Ectodermal cell (in vitro differentiated cells): ENCODE data around the gene ANKRD35.

Experiments
- H3K27ac ChIP-seq: 2 replicates; pipeline ENCODE4 v1.7.0; 2013; ENCODE audit warnings: mild to moderate bottlenecking, low read depth, low read length; ENCODE audit not compliant: insufficient read depth, poor library complexity, severe bottlenecking
- H3K27me3 ChIP-seq: 2 replicates; pipeline ENCODE4 v1.7.0; 2013; ENCODE audit warnings: mild to moderate bottlenecking, low read length; ENCODE audit not compliant: insufficient read depth, control insufficient read depth, poor library complexity, severe bottlenecking
- H3K36me3 ChIP-seq: one replicate; pipeline ENCODE4 v1.7.0; 2013; ENCODE audit warnings: low read length; ENCODE audit not compliant: control insufficient read depth, insufficient read depth
- H3K4me1 ChIP-seq: one replicate; pipeline ENCODE4 v1.7.0; 2013; ENCODE audit warnings: low read length; ENCODE audit not compliant: control insufficient read depth, insufficient read depth
- H3K4me3 ChIP-seq: 2 replicates; pipeline ENCODE4 v1.7.0; 2013; ENCODE audit warnings: low read depth, low read length, control low read depth; ENCODE audit not compliant: insufficient read depth
- H3K9me3 ChIP-seq: 2 replicates; pipeline ENCODE4 v1.7.0; 2013; ENCODE audit warnings: mild to moderate bottlenecking, low read length, moderate library complexity; ENCODE audit not compliant: control insufficient read depth
- WGBS, 2 experiments: methylation state at CpG; one replicate each; pipeline ENCODE4 v1.1.7; 2013; ENCODE audit warnings: missing lambda C conversion rate in 2 of 2; 5-methylcytosine and 5-hydroxymethylcytosine counted together

ANKRD35 gene

GRCh38 chr1:145858238-145858900 lies 27.3 kb downstream of the ANKRD35 start:
- WGBS, 2 experiments: 0% methylated on average over 34 to 35 of the region's 35 CpGs
- no peak overlapping the region for H3K27ac ChIP-seq
- H3K9me3 ChIP-seq: no peaks in the 10 kb centered on the region
- peak overlapping the region; percentile 90 for H3K4me3 ChIP-seq
- H3K4me1 ChIP-seq: no peaks in the 10 kb centered on the region
- peaks cover 32% of the 10 kb centered on the region for H3K36me3 ChIP-seq
- no peaks in the 10 kb centered on the region for H3K27me3 ChIP-seq

DNA sequence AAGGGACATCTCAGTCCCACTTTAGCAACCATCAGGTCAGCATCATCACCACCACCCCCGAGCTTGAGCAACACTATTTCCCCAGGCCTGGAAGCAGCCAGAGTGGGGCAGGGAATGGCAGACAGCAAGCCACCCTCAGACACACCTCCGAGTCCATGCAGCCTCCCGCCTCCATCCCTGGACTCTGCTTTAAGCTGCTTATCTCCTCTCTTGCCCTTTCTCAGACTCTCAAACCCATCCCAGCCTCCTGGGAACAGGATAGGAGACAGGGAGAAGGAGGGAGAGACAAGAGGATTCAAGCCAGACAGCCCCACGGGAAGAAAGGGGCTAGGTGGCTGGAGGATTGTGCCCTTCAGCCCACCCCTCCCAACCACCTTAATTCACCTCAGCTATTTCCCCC lies 28.5 kb downstream of the ANKRD35 start:
- 79 to 100% methylated on average over 3 to 4 of the region's 4 CpGs for WGBS, 2 experiments
- Histone ChIP-seq H3K4me3 (peak overlapping the region; percentile 90), H3K36me3 (peaks cover 40% of the 10 kb centered on the region), H3K9me3 (no peaks in the 10 kb centered on the region), H3K4me1 (no peaks in the 10 kb centered on the region), H3K27ac (no peak overlapping the region), H3K27me3 (no peaks in the 10 kb centered on the region)

- no peak overlapping the region for H3K4me3 ChIP-seq
- H3K27ac ChIP-seq: no peak overlapping the region
- no peaks in the 10 kb centered on the region for H3K9me3 ChIP-seq
- 91 to 94% methylated on average over 7 of the region's 7 CpGs for WGBS, 2 experiments
- H3K27me3 ChIP-seq: no peaks in the 10 kb centered on the region
- H3K4me1 ChIP-seq: no peaks in the 10 kb centered on the region
- peaks cover 48% of the 10 kb centered on the region for H3K36me3 ChIP-seq
Measured at GRCh38 chr1:145855426-145855948, 30.2 kb downstream of the ANKRD35 start.

DNA sequence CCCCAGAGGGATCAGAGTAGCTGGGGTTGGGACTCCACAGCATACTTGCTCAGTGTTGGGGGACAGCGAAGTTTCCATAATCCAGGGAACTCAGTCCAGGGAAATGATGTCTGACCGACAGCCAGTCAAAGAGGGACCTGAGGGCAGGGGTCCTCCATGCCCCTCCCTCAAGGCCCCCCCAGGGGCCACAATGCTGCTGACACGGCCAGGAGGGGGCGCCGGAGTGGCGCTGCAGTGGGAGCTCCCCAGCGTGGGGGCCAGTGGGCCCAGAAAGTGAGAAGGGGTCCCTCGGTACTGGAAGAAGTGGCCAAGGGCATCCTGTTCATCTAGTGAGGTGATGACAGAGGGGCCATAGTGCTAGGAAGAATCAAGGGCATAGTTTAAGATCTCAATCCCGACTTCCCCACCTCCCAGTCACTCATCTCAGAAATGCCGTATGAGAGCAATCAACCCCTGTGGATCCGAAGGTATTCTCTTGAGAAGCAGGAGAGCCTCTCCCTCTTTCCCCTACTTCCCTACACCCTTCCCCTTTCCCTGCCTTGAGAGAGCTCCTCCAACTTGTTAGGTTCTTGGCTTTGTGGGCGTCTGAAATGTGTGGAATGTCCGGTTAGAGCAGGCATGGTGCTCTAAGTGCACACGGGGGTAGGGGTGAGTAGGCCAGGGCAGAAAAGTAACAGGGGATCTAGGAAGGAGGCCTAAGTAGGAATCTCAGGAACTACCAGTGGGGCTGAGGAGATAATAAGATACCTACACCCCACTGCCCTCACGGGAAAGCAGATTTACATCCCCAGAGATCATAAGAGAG lies 36.1 kb downstream of the ANKRD35 start:
- H3K36me3 ChIP-seq: peaks cover 52% of the 10 kb centered on the region
- no peak overlapping the region for H3K27ac ChIP-seq
- H3K27me3 ChIP-seq: peaks cover 8% of the 10 kb centered on the region
- 89 to 93% methylated on average over 15 of the region's 15 CpGs for WGBS, 2 experiments
- H3K4me1 ChIP-seq: no peaks in the 10 kb centered on the region
- H3K9me3 ChIP-seq: no peaks in the 10 kb centered on the region
- no peak overlapping the region for H3K4me3 ChIP-seq

DNA sequence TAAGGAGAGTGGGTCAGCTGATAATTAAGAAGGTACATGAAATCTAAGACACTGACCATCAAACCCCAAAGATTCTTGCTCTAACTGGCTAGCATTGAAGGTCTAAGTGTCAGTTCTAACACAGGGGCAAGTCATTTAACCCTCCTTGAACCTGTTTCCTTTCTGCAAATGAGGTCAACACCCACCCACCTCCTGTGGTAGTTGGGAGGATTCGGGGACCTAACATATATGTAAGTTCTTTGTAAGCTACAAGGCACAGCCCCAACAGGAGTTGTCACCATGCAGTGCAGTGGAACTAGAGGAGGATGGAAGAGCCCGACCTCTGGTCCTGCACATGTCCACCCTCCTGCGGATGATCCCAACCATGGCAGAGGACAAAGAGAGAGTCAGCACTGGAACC lies 37.8 kb downstream of the ANKRD35 start:
- Histone ChIP-seq H3K4me3 (no peak overlapping the region), H3K27ac (no peak overlapping the region), H3K4me1 (no peaks in the 10 kb centered on the region), H3K9me3 (no peaks in the 10 kb centered on the region), H3K27me3 (peaks cover 8% of the 10 kb centered on the region), H3K36me3 (peaks cover 39% of the 10 kb centered on the region)
- WGBS, 2 experiments: 94 to 98% methylated on average over 3 of the region's 3 CpGs

DNA sequence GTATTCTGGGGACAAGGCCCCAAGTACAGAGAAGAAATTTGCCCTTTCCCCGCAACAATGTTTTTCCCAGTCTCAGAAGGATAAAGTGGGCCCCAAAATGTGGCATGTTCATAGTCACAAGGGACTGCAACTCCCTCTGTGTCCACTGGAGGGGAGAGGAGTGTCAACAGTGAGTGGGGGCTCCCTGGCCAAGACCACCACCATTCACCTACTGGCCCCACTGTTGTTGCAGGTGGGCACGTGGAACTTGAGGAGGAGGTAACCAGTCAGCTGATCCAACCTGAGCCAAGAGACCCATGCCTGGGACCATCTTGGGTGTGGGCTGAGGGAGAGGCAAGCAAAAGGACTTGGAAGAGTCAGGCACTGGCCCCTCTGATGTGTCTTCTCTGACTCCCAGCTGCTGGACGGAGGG lies 39.5 kb downstream of the ANKRD35 start:
- WGBS, 2 experiments: 80 to 89% methylated on average over 3 of the region's 3 CpGs
- Histone ChIP-seq H3K27ac (no peak overlapping the region), H3K27me3 (peaks cover 8% of the 10 kb centered on the region), H3K9me3 (no peaks in the 10 kb centered on the region), H3K4me1 (no peaks in the 10 kb centered on the region), H3K4me3 (peak overlapping the region; percentile 68), H3K36me3 (peaks cover 44% of the 10 kb centered on the region)

GRCh38 chr1:145845514-145846161 lies 40.0 kb downstream of the ANKRD35 start, which contains the start of gene NUDT17:
NUDT17 (plus strand) TSS chr1:145845630; CDS start chr1:145845641, 11 bp downstream.
- peak within 1 kb of the TSS; percentile 68 for H3K4me3 ChIP-seq
- H3K4me1 ChIP-seq: no peaks in the 10 kb centered on the region
- H3K9me3 ChIP-seq: no peaks in the 10 kb centered on the region
- peaks cover 44% of the 10 kb centered on the region for H3K36me3 ChIP-seq
- peaks cover 8% of the 10 kb centered on the region for H3K27me3 ChIP-seq
- 3% methylated on average over 50 of the region's 50 CpGs for WGBS, 2 experiments
- peak within 1 kb of the TSS; percentile 48 for H3K27ac ChIP-seq

- H3K4me1 ChIP-seq: no peaks in the 10 kb centered on the region
- no peaks in the 10 kb centered on the region for H3K9me3 ChIP-seq
- peaks cover 8% of the 10 kb centered on the region for H3K27me3 ChIP-seq
- no peak overlapping the region for H3K27ac ChIP-seq
- WGBS, 2 experiments: 40 to 41% methylated on average over 4 of the region's 4 CpGs
- peak overlapping the region; percentile 68 for H3K4me3 ChIP-seq
- H3K36me3 ChIP-seq: peaks cover 42% of the 10 kb centered on the region
Measured at GRCh38 chr1:145845144-145845513, 40.5 kb downstream of the ANKRD35 start.

GRCh38 chr1:145843031-145843430 lies 42.6 kb downstream of the ANKRD35 start:
- WGBS, 2 experiments: 95% methylated on average over 2 to 3 of the region's 3 CpGs
- H3K36me3 ChIP-seq: peaks cover 32% of the 10 kb centered on the region
- H3K9me3 ChIP-seq: no peaks in the 10 kb centered on the region
- peaks cover 8% of the 10 kb centered on the region for H3K27me3 ChIP-seq
- H3K4me3 ChIP-seq: no peak overlapping the region
- H3K4me1 ChIP-seq: no peaks in the 10 kb centered on the region
- H3K27ac ChIP-seq: no peak overlapping the region

GRCh38 chr1:145837656-145838055 lies 48.0 kb downstream of the ANKRD35 start:
- no peaks in the 10 kb centered on the region for H3K9me3 ChIP-seq
- no peak overlapping the region for H3K27ac ChIP-seq
- no peaks in the 10 kb centered on the region for H3K27me3 ChIP-seq
- H3K36me3 ChIP-seq: peaks cover 65% of the 10 kb centered on the region
- no peaks in the 10 kb centered on the region for H3K4me1 ChIP-seq
- 100% methylated on average over 1 of the region's 1 CpG for WGBS, 2 experiments
- H3K4me3 ChIP-seq: no peak overlapping the region
